ENCODE data around the gene CTRB1.

GRCh38 chr16:75252946-75253911 is 34.4 kb downstream of the CTRB1 start:
- TF ChIP-seq CTCF (IDR thresholded peaks at IDR 0.05) (no peak), POLR2A (IDR thresholded peaks at IDR 0.05) (no peak)

All from thyroid gland (tissue), 4 donors.